Epithelial cell of esophagus (primary cell): Measurements from ENCODE around the gene MRPS35.
"Not testable (repeated sequence)": the region's sequence is repeated elsewhere in the genome, so short reads cannot be mapped to it uniquely, and the experiment has no call there.

Experiments used
- DNase-seq: peaks from one replicate; pipeline ENCODE4 v3.0.0; 2010; ENCODE audit warnings: low read depth
- H3K4me3 ChIP-seq: 2 replicates; pipeline ENCODE4 v1.5.1; 2011; ENCODE audit warnings: mild to moderate bottlenecking, low read length, control low read depth
- CTCF ChIP-seq: IDR thresholded peaks from 2 replicates; pipeline ENCODE4 v1.5.1; 2011; ENCODE audit warnings: low read depth, mild to moderate bottlenecking, low read length, control low read depth, inconsistent platforms; ENCODE audit not compliant: insufficient read depth; ENCODE audit errors: missing control alignments

MRPS35 gene

GRCh38 chr12:27730097-27730588 lies 19.5 kb downstream of the MRPS35 start:
- DNase-seq: no peak
- no peak for TF ChIP-seq CTCF
- no peak overlapping the region for H3K4me3 ChIP-seq

GRCh38 chr12:27732281-27732680 lies 21.6 kb downstream of the MRPS35 start:
- peak; percentile 39 for DNase-seq
- H3K4me3 ChIP-seq: no peak overlapping the region
- TF ChIP-seq CTCF: peak; percentile 48

GRCh38 chr12:27733052-27733656 lies 22.5 kb downstream of the MRPS35 start:
- peak; percentile 94 for TF ChIP-seq CTCF
- no peak overlapping the region for H3K4me3 ChIP-seq
- peak; percentile 55 for DNase-seq

GRCh38 chr12:27733791-27734190 lies 23.2 kb downstream of the MRPS35 start:
- DNase-seq: no peak
- no peak overlapping the region for H3K4me3 ChIP-seq
- TF ChIP-seq CTCF: no peak

GRCh38 chr12:27734321-27734720 lies 23.7 kb downstream of the MRPS35 start:
- not testable (repeated sequence) for H3K4me3 ChIP-seq, DNase-seq

GRCh38 chr12:27743601-27744000 lies 33.0 kb downstream of the MRPS35 start:
- no peak for DNase-seq
- no peak for TF ChIP-seq CTCF
- H3K4me3 ChIP-seq: no peak overlapping the region

GRCh38 chr12:27745734-27746133 lies 35.1 kb downstream of the MRPS35 start:
- not testable (repeated sequence) for H3K4me3 ChIP-seq, DNase-seq

- no peak overlapping the region for H3K4me3 ChIP-seq
- peak; percentile 66 for DNase-seq
- TF ChIP-seq CTCF: no peak
Measured at GRCh38 chr12:27747111-27747820, 36.6 kb downstream of the MRPS35 start.
